SK-N-SH treated with all-trans-retinoic acid at 6 μM for 48 hours (cell line): ENCODE data around the gene TMA7.

Experiments used
- CSRNP3 ChIP-seq: fragments of 250-450 bp; sonication (Bioruptor Pico); IDR thresholded peaks from 2 replicates; pipeline ENCODE4 v1.5.1; 2021; ENCODE audit warnings: mild to moderate bottlenecking, moderate library complexity
- ESRRG ChIP-seq: fragments of 250-450 bp; sonication (Bioruptor Pico); IDR thresholded peaks from 2 replicates; pipeline ENCODE4 v1.6.1; 2021; ENCODE audit warnings: mild to moderate bottlenecking
- GLIS3 ChIP-seq: fragments of 250-450 bp; sonication (Bioruptor Pico); IDR thresholded peaks from 2 replicates; pipeline ENCODE4 v1.5.0; 2020; ENCODE audit warnings: mild to moderate bottlenecking, moderate library complexity
- ISL1 ChIP-seq: fragments of 250-450 bp; sonication (Bioruptor Pico); IDR thresholded peaks from 2 replicates; pipeline ENCODE4 v2.1.2; 2022; ENCODE audit warnings: mild to moderate bottlenecking, moderate library complexity
- RARB ChIP-seq: fragments of 250-450 bp; sonication (Bioruptor Pico); IDR thresholded peaks from 2 replicates; pipeline ENCODE4 v1.8.0; 2021; ENCODE audit warnings: mild to moderate bottlenecking, moderate library complexity
- SNAI2 ChIP-seq: fragments of 250-450 bp; sonication (Bioruptor Pico); IDR thresholded peaks from 2 replicates; pipeline ENCODE4 v1.5.0; 2020; ENCODE audit warnings: mild to moderate bottlenecking, moderate library complexity
- TCF4 ChIP-seq: fragments of 250-450 bp; sonication (Bioruptor Pico); IDR thresholded peaks from 2 replicates; pipeline ENCODE4 v1.8.0; 2021; ENCODE audit warnings: mild to moderate bottlenecking, moderate library complexity, borderline replicate concordance
- ZC3H10 ChIP-seq: fragments of 250-450 bp; sonication (Bioruptor Pico); IDR thresholded peaks from 2 replicates; pipeline ENCODE4 v1.5.1; 2021; ENCODE audit warnings: mild to moderate bottlenecking, moderate library complexity
- ZNF565 ChIP-seq: fragments of 450-650 bp; formaldehyde crosslinking; conservative IDR thresholded peaks from 2 replicates; pipeline ENCODE4 v1.5.0; 2020; ENCODE audit warnings: low read depth, mild to moderate bottlenecking, moderate library complexity
- TF ChIP-seq, protein P1 (sequence below): fragments of 250-450 bp; sonication (Bioruptor Pico); IDR thresholded peaks from 2 replicates; pipeline ENCODE4 v1.5.0; 2020; ENCODE audit warnings: mild to moderate bottlenecking, moderate library complexity

DNA sequence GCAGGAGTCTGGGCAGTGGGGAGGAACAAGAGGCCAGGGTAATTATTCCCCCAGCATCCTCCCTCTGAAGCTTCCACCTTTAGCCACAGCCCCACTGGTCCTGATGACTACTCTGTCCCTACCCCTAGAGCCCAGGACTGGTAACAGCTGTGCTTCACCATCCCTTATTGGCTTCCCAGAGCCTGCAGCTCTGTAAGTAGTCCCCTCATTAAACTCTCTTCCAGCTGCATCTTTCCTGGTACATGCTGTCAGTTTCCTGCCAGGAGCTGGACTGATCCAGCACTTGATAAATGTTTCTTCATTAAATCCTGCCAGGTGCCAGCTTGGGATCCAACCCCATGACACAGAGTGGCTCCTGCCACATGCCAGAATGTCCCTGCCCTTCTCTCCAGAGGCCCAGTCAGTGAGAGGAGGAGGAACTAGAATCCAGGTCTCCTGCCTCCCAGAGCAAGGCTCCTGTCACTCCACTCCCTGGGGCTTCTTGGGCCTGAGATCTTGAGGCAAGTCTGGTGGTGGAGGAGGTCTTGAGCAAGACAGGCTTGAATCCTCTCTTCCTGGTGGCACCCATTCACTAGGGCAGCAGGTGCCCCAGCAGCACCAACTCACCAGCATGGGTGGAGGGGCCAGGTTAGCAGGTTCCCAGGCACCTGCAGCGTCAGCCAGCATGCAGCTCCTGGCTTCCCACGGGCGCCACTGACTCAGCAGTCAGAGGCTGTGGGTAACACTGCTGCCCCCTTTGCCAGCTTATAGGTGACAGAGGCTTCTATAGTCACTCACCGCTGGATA lies 40.5 kb upstream of the TMA7 start:
- TF ChIP-seq RARB (CRISPR knock-in tag) (no peak), TCF4 (CRISPR knock-in tag) (no peak), ISL1 (CRISPR knock-in tag) (no peak), CSRNP3 (CRISPR knock-in tag) (no peak), ESRRG (CRISPR knock-in tag) (no peak), ZNF565 (CRISPR knock-in tag) (no peak), GLIS3 (CRISPR knock-in tag) (no peak), ZC3H10 (CRISPR knock-in tag) (no peak), SNAI2 (CRISPR knock-in tag) (no peak)
- TF ChIP-seq, protein P1, sequence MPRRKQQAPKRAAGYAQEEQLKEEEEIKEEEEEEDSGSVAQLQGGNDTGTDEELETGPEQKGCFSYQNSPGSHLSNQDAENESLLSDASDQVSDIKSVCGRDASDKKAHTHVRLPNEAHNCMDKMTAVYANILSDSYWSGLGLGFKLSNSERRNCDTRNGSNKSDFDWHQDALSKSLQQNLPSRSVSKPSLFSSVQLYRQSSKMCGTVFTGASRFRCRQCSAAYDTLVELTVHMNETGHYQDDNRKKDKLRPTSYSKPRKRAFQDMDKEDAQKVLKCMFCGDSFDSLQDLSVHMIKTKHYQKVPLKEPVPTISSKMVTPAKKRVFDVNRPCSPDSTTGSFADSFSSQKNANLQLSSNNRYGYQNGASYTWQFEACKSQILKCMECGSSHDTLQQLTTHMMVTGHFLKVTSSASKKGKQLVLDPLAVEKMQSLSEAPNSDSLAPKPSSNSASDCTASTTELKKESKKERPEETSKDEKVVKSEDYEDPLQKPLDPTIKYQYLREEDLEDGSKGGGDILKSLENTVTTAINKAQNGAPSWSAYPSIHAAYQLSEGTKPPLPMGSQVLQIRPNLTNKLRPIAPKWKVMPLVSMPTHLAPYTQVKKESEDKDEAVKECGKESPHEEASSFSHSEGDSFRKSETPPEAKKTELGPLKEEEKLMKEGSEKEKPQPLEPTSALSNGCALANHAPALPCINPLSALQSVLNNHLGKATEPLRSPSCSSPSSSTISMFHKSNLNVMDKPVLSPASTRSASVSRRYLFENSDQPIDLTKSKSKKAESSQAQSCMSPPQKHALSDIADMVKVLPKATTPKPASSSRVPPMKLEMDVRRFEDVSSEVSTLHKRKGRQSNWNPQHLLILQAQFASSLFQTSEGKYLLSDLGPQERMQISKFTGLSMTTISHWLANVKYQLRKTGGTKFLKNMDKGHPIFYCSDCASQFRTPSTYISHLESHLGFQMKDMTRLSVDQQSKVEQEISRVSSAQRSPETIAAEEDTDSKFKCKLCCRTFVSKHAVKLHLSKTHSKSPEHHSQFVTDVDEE (CRISPR knock-in tag), result no peak
